Central memory CD4-positive, alpha-beta T cell (primary cell): ENCODE data around the gene AGO4.
A peak's percentile ranks its signal among the peaks of the same experiment; 100 is the strongest.
"Not testable (repeated sequence)": the region's sequence is repeated elsewhere in the genome, so short reads cannot be mapped to it uniquely, and the experiment has no call there.

Experiments used
- DNase-seq: peaks from one replicate; pipeline ENCODE4 v3.0.0; 2022
- total RNA-seq, 3 experiments: gene quantifications; one replicate each; lab custom pipeline; 2026; lab: John Stamatoyannopoulos, UW

Gene AGO4
- 13.0 to 126 (median 31.6) reads per million in 3 experiments for total RNA-seq

DNA sequence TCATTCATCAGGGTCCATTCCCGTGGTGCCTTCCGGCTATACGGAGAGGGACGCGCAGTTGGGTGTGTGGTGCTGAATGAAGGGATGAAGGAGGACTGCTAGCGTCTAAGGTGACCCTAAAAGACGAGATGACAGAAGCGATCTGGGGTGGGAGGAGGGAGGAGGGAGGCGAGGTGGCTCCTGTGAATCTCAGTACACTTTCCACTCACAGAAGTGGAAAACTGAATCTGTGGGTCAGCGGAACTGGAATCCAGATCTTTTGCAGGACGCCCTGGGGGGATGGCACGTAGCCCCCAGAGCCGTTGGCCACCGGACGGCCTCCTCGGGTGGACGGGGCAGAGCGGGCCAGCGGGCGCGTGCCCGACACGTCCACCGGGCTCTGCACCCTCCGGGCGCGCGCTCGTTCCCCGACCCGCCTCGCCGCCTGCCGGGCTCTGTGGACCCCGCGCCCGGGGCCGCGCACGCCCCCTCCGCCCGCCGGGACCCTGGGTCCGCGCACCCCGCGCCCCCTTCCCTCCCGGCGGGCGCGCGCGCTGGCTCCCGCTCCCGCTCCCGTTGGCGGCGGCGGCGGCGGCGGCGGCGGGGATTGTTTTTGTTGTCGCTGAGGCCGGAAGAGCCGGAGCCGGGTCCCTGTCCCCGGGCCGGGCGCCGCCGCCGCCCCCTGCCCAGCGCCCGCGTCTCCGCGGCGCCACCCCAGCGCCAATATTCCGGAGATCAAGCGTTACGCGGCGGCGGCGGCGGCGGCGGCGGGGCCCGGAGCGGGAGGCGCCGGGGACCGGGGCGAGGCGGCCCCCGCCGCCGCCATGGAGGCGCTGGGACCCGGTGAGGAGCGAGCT is at the start of gene AGO4:
Gene AGO4, plus strand, starts transcription at position 403 of the 836 bp plus-strand sequence. Its CDS starts 401 bp downstream, at position 804.
- DNase-seq = peak; percentile 14

DNA sequence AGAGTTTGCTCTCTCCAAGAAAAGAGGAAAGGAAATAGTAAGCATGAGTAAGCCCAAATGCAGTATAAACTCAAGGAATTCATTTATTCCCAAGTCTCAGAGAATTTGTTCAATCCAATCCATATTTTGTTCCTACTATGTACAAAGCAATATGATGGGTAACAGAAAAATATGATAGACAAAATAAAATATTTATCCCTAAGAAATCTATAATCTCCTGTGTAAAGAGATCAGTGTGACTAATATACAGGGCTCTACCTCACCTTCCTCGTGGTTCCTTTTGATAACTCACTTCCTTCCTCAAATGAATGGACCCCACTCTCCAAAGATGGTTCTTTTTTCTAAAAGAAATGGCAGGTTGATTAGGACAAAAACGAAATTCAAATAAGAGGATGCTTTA is 45.7 kb upstream of the AGO4 start:
- DNase-seq = no peak

- DNase-seq = no peak
Observed at GRCh38 chr1:35763201-35763600, 44.6 kb upstream of the AGO4 start.

GRCh38 chr1:35764283-35764682 is 43.5 kb upstream of the AGO4 start:
- DNase-seq = no peak

DNA sequence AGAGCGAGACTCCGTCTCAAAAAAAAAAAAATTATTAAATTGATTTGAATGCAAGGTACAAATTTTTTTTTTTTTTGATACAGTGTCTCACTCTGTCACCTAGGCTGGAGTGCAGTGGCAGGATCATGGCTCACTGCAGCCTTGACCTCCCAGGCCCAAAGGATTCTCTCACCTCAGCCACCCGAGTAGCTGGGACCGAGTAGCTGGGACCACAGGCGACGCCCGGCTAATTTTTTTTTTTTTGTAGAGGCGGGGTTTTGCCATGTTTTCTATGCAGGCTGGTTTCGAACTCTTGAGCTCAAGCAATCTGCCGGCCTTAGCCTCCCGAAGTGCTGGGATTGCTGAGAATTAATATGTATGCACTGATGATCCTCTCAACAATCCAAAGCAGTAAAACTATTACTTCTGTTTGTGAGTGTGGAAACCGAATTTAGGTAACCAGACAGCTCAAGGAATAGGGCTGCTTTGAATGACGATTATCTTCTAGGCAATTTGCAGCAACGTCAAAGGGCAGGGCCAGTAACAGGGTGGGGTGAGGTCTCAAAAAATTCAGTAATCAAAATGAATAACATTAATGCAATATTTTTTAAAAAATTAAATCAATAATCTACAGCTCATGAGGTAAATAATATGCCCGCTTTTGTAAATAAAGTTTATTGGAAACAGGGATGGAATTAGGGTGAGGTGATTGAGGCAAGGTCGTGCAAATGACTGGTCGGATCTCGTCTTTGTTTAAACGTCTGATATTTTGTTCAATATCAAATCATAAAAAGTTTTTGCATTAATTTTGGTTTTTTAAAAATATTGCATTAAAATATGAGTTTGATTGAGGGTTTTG is 39.2 kb upstream of the AGO4 start:
- no peak for DNase-seq

- peak; percentile 74 for DNase-seq
Observed at GRCh38 chr1:35769188-35769758, 38.5 kb upstream of the AGO4 start.

DNA sequence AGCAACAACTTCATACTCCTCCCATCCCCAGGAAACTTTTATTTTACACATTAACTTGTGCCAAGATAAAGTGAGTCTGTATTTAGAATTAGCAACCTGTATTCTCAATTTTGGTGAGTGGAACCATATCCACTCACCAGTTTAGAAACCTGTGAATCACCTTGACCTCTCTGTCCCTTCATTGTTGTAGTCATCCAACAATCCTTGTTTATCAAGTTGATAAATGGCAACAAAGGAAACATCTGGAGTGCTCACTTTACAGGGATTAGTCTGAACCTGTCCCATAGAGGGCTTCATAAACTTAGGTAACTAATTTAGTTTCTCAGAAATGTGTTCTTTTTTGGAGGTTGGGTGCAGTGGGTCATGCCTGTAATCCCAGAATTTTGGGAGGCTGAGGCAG is 34.1 kb upstream of the AGO4 start:
- no peak for DNase-seq

DNA sequence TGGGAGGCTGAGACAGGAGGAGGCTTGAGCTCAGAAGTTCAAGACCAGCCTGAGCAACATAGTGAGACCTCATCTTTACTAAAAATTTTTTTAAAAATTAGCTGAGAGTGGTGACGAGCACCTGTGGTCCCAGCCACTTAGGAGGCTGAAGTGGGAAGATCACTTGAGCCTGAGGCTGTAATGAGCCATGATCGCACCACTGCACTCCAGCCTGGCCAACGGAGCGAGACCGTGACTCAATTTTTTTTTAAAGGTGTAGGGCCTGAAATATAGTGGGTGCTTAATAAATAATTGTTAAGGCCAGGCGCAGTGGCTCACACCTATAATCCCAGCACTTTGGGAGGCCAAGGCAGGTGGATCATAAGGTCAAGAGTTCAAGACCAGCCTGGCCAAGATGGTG is 31.6 kb upstream of the AGO4 start:
- not testable (repeated sequence) for DNase-seq

DNA sequence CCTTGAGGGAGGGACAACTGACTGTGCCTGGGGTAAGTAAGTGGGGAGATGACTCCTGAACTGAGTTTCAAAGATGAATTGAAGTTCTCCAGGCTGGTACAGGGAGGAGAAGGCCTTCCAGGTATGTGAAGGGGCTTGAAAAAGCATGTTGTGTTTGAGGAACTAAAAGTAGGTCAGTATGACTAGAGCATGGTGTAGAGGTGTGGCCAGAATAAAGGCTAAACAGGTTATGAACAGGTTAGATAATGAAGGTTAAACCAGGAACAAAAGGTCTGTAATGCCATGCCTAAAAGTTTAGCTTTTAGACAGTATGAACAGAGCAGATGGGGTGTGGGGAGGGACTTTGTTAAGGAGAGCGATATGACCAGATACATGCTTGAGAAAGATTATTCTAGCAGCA is 30.7 kb upstream of the AGO4 start:
- peak; percentile 6 for DNase-seq

- no peak for DNase-seq
Observed at GRCh38 chr1:35783055-35783583, 24.7 kb upstream of the AGO4 start.

GRCh38 chr1:35784364-35784763 is 23.5 kb upstream of the AGO4 start:
- DNase-seq = not testable (repeated sequence)

- DNase-seq = no peak
Observed at GRCh38 chr1:35788139-35788538, 19.7 kb upstream of the AGO4 start.

DNA sequence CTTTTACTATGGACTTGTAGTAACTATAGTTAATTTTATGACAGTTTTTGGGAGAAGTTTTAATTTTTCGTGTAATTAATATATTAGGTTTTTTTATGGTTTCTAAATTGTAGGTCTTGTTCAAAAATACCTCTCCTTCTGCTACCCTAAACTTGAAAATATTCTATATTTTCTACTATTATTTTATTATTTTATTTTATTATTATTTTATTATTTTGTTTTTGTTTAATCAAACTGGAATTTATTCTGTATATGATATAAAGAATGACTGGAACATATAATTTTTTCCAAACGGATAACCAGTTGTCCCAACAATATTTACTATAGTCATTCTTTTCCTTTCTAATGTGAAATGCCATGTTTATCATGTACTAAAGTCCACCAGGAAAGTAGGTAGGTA is 17.1 kb upstream of the AGO4 start:
- DNase-seq = no peak

- DNase-seq = no peak
Observed at GRCh38 chr1:35795295-35795694, 12.5 kb upstream of the AGO4 start.

- DNase-seq = no peak
Observed at GRCh38 chr1:35797380-35797779, 10.4 kb upstream of the AGO4 start.

DNA sequence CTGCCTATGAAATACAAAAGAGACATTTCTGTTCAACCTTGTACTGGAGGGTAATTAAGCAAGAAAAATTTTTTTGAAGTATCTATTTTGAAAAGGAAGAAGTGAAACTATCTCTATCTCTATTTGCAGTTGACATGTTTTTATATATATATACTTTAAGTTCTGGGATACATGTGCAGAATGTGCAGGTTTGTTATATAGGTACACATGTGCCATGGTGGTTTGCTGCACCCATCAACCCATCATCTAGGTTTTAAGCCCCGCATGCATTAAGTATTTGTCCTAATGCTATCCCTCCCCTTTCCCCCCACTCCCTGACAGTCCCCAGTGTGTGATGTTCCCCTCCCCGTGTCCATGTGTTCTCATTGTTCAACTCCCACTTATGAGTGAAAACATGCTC is 9.8 kb upstream of the AGO4 start:
- DNase-seq = not testable (repeated sequence)

DNA sequence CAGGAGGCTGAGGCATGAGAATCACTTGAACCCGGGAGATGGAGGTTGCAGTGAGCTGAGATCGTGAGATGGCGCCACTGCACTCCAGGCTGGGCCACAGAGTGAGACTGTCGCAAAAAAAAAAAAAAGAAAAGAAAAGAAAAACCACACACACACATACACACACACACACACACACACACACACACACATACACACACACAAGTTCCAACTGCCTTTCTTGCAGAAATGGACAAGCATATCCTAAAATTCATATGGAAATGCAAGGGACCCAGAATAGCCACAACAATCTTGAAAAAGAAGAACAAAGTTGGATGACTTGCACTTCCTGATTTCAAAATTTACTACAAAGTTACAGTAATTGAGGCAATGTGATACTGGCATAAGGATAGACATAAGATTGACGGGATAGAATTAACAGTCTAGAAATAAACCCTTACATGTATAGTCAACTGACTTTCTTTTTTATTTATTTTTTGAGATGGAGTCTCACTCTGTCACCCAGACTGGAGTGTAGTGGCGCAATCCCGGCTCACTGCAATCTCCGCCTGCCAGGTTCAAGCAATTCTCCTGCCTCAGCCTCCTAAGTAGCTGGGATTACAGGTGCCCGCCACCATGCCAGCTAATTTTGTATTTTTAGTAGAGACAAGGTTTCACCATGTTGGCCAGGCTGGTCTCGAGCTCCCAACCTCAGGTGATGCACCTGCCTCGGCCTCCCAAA is 7.5 kb upstream of the AGO4 start:
- not testable (repeated sequence) for DNase-seq

DNA sequence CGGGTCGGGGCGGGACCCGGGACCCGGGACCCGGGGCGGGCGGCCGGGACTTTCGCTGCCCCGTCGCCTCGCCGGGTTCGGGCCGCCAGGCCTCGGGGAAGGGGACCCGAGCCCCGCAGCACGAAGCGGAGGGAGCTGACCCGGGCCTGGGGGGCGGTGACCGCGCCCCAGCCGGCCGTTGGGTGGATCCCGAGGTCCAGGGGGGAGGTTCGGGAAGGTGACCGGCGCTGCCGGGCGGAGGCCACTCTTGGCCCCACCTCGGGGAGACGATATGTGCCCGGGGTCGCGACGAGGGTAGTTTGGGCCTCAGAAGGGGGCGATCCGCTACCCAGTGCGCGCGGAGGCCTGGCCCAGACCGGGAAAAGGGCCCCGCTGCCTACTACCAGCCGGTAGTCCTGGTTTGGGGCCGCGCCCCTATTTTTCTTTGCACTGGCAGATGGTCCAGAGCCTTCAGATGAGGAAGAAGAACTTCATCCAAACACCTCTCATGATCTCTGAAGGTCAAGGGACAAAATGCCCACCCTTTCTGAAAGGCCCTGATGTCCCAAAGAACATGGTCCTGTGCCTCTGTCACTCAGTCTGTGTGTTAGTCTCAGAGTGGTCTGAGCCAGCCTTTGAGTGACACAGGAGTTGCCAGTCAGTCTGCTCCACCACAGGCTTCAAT is 766 bp downstream of the AGO4 start:
- no peak for DNase-seq

- no peak for DNase-seq
Observed at GRCh38 chr1:35809114-35810095, 1.6 kb downstream of the AGO4 start.

DNA sequence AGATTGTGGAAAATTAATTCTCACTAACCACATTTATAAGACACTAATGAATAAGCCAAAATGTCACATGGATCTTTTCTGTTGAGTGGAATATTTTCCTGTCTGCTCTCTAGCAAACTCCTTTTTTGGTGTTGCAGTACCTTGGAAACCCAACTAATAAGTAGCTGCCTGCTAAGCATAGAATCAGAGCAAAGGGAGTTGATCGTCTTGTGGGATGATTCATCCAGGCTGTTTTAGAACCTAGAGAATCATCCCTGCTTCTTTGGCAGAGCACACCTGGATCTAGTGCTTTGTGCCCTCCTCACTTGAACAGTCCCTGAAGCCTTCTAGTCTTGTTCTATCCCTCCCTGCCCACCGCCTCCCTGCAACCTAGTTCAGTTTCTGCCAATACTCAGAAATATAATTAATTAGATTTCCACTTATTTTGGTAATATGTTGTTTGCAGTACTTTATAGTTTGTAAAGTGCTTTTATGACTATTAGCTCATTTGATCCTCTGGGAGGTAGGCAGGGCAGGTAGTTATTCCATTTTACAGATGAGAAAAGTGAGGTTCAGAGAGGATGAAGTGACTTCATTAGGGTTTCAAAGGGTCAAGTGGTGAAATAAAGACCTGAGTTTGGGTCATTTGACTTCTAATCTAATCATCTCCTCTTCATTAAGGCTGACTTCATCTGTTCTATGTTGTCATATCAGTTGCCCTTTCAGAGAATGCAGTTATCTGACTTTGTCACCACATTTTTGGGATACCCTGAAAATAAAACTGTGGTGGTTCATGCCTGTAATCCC is 2.5 kb downstream of the AGO4 start:
- DNase-seq = no peak
